ENCODE data around the gene GZF1.

DNA sequence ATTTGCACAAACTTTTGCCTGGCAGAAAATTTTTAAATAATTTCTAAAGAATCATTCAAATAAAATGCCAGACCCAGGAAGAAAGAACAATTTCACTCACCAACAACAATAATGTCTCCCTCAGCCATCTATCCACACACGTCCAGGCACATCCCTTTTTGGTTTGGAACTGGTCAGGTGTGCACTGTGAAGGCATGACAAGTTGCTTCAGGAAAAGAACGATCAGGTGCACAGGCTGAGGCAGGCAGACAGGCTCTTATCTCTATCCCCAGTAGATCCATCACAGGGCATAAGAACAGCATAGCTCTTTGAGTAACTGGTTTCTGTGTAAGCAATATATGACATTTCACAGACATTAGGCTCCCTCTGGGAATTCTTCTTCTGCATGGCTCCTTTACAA lies 29.5 kb upstream of the GZF1 start:
- TF ChIP-seq, protein P1, sequence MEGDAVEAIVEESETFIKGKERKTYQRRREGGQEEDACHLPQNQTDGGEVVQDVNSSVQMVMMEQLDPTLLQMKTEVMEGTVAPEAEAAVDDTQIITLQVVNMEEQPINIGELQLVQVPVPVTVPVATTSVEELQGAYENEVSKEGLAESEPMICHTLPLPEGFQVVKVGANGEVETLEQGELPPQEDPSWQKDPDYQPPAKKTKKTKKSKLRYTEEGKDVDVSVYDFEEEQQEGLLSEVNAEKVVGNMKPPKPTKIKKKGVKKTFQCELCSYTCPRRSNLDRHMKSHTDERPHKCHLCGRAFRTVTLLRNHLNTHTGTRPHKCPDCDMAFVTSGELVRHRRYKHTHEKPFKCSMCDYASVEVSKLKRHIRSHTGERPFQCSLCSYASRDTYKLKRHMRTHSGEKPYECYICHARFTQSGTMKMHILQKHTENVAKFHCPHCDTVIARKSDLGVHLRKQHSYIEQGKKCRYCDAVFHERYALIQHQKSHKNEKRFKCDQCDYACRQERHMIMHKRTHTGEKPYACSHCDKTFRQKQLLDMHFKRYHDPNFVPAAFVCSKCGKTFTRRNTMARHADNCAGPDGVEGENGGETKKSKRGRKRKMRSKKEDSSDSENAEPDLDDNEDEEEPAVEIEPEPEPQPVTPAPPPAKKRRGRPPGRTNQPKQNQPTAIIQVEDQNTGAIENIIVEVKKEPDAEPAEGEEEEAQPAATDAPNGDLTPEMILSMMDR (IDR thresholded peaks at IDR 0.05) = no peak
- TF ChIP-seq EZH2phosphoT487 (IDR thresholded peaks at IDR 0.05) = no peak

All from neural progenitor cell (in vitro differentiated cells).